ENCODE results near the gene AKT1S1.
A peak's percentile ranks its signal among the peaks of the same experiment; 100 is the strongest.

AKT1S1 gene

GRCh38 chr19:49831592-49831991 is 45.6 kb downstream of the AKT1S1 start:
- no peak for DNase-seq

- no peak for DNase-seq
Observed at GRCh38 chr19:49830766-49831165, 46.4 kb downstream of the AKT1S1 start.

- DNase-seq = no peak
Observed at GRCh38 chr19:49829721-49830120, 47.4 kb downstream of the AKT1S1 start.

- no peak for DNase-seq
Observed at GRCh38 chr19:49829200-49829599, 48.0 kb downstream of the AKT1S1 start.

GRCh38 chr19:49827034-49827433 is 50.1 kb downstream of the AKT1S1 start:
- no peak for DNase-seq

- DNase-seq = no peak
Observed at GRCh38 chr19:49824662-49825061, 52.5 kb downstream of the AKT1S1 start.

GRCh38 chr19:49823472-49823871 is 53.7 kb downstream of the AKT1S1 start:
- no peak for DNase-seq

GRCh38 chr19:49820125-49820524 is 57.0 kb downstream of the AKT1S1 start:
- peak; percentile 93 for DNase-seq

GRCh38 chr19:49819452-49820115 is 57.6 kb downstream of the AKT1S1 start:
- peak; percentile 34 for DNase-seq

Data from OCI-M1 (cell line).